GM06990 (cell line): ENCODE data around the gene HCN1.
"Not testable (repeated sequence)": the region's sequence is repeated elsewhere in the genome, so short reads cannot be mapped to it uniquely, and the experiment has no call there.

ENCODE experiments used
- DNase-seq: peaks from one replicate; pipeline ENCODE4 v3.0.0-alpha.2; 2011; ENCODE audit not compliant: insufficient read length; ENCODE audit errors: extremely low read depth
- H3K27me3 ChIP-seq: replicated peaks from 2 replicates; pipeline ENCODE4 v1.6.0; 2011; ENCODE audit warnings: low read length; ENCODE audit not compliant: control insufficient read depth, insufficient read depth
- H3K36me3 ChIP-seq: 2 replicates; pipeline ENCODE4 v1.5.1; 2011; ENCODE audit warnings: low read length; ENCODE audit not compliant: control insufficient read depth, insufficient read depth
- H3K4me3 ChIP-seq: replicated peaks from 2 replicates; pipeline ENCODE4 v1.5.1; 2011; ENCODE audit warnings: low read depth, mild to moderate bottlenecking, control low read depth, low read length
- TF ChIP-seq, protein P1 (sequence below): IDR thresholded peaks from 2 replicates; pipeline ENCODE4 v1.5.1; 2011; ENCODE audit warnings: low read length, control low read depth, mild to moderate bottlenecking, inconsistent platforms; ENCODE audit not compliant: insufficient read depth, poor library complexity, severe bottlenecking

The HCN1 gene

DNA sequence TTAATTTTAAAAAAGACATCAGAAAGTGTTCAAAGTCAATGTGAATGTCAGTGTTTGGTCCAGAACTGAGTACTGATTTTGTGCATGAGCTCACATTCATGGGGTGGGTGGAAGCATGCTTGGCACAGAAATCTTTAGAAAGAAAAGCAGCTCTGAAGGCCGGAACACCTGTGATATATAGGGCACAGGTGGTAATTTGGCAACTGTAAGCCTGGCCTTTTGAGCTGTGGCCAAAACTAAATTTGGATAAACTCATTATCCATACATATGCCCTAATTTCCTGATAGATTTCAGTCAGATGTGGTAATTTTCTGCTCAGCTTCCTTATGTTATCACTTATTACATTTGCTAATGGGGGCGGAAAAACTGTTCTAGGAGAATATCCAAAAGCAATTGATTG lies 211.4 kb downstream of the HCN1 start:
- H3K36me3 ChIP-seq, result no peaks in the 10 kb centered on the region
- TF ChIP-seq, protein P1, sequence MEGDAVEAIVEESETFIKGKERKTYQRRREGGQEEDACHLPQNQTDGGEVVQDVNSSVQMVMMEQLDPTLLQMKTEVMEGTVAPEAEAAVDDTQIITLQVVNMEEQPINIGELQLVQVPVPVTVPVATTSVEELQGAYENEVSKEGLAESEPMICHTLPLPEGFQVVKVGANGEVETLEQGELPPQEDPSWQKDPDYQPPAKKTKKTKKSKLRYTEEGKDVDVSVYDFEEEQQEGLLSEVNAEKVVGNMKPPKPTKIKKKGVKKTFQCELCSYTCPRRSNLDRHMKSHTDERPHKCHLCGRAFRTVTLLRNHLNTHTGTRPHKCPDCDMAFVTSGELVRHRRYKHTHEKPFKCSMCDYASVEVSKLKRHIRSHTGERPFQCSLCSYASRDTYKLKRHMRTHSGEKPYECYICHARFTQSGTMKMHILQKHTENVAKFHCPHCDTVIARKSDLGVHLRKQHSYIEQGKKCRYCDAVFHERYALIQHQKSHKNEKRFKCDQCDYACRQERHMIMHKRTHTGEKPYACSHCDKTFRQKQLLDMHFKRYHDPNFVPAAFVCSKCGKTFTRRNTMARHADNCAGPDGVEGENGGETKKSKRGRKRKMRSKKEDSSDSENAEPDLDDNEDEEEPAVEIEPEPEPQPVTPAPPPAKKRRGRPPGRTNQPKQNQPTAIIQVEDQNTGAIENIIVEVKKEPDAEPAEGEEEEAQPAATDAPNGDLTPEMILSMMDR, result no peak
- no peaks in the 10 kb centered on the region for H3K27me3 ChIP-seq
- H3K4me3 ChIP-seq, result no peak overlapping the region
- DNase-seq, result no peak

DNA sequence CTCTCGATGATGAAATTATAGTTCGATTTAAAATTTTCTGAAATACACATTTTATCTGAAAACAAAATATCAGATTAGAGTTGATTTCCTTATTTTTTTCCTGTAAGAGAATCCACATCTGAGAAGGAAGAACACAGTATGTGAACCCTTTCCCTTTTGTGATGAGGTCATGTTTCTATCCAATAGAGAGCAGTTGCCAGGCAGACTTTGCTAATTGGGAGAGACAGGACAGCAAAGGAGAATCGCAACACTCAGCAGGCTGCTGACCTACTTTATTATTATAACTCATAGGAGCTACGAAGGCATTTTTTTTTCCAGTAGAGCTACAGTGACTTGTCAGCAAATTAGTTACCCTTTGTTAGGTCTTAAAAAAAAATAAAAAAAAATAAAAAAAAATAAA lies 242.1 kb downstream of the HCN1 start:
- Histone ChIP-seq H3K27me3 (no peaks in the 10 kb centered on the region), H3K36me3 (no peaks in the 10 kb centered on the region), H3K4me3 (no peak overlapping the region)
- no peak for DNase-seq
- TF ChIP-seq, protein P1, result no peak

DNA sequence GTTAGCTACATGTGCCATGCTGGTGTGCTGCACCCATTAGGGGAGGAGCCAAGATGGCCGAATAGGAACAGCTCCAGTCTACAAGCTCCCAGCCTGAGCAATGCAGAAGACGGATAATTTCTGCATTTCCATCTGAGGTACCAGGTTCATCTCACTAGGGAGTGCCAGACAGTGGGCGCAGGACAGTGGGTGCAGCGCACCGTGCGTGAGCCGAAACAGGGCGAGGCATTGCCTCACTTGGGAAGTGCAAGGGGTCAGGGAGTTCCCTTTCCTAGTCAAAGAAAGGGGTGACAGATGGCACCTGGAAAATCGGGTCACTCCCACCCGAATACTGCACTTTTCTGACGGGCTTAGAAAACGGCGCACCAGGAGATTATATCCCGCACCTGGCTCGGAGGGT lies 251.3 kb downstream of the HCN1 start:
- not testable (repeated sequence) for H3K4me3 ChIP-seq, H3K36me3 ChIP-seq, H3K27me3 ChIP-seq, DNase-seq

DNA sequence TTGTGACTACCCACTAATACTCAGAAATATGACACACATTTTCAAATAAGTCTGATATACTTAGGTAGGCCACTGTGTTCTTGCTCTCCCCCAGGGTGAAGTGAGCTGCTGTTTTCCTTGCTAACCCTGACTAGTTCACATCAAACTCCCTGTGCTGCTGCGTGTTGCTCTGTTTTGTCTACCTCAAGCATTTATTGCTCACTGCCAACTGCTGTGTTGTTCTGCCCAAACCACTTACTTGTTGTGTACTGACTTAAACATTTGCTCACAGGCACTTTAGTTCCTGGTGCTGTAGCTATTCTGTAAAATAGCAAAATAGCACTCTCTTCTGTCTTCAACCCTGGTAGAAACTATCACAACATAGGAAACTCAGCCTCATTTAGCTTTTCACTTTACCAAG lies 255.7 kb downstream of the HCN1 start:
- DNase-seq, result no peak
- no peaks in the 10 kb centered on the region for H3K36me3 ChIP-seq
- no peaks in the 10 kb centered on the region for H3K27me3 ChIP-seq
- TF ChIP-seq, protein P1, result no peak
- H3K4me3 ChIP-seq, result no peak overlapping the region

DNA sequence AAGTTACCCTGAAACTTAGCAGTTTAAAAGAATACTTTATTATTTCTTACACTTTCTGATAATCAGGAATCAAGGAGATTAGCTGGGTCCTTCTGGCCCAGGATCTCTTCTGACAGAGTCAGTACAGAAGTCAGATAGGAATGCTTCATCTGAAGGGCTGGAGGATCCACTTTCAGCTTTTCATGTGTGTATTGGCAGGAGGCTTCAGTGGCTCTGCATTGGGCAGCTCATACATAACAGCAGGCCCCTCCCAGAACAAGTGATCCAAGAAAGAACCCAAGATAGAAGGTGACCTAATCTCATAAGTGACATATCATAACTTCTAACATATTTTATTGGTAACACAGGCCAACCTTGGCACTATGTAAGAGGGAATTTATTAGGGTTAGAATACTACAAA lies 258.4 kb downstream of the HCN1 start:
- DNase-seq, result no peak
- H3K4me3 ChIP-seq, result no peak overlapping the region
- H3K36me3 ChIP-seq, result no peaks in the 10 kb centered on the region
- TF ChIP-seq, protein P1, result no peak
- H3K27me3 ChIP-seq, result no peaks in the 10 kb centered on the region

DNA sequence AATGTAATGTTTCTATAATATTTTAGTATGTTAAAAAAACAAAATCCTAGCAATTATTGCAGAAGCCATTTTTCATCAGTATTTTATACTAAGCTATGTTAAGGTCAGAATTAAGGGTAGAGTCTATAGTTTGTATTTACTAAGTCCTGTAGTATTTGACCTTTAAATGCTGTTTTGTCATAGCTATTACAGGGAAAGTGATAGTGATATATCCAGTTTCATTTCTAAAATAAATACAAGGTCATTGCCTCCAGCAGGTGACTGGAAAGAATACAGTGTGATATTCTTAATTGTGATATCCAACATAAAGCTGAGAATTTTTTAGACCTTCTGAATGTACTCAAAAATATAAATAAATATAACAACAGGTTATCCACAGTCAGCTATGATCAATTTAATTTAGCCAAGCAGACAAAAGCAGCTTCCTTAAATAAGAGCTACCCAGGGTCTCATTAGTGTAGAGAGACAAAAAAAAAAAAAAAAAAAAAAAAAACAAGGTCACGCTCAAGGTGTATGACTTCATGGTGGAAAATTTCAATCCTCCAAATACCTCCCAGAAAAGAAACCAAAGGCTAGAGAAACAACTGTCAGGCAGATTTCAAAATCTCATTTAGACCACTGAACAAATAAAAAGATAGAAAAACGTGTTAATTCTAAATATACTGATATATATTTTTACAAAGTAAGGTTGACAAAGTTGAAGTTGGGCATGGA lies 278.7 kb downstream of the HCN1 start:
- H3K4me3 ChIP-seq, result no peak overlapping the region
- H3K27me3 ChIP-seq, result no peaks in the 10 kb centered on the region
- DNase-seq, result no peak
- H3K36me3 ChIP-seq, result no peaks in the 10 kb centered on the region
- TF ChIP-seq, protein P1, result no peak
